KG1 (cell line): Measurements from ENCODE around the gene CXCR4.

ENCODE experiments used
- DNase-seq: peaks from one replicate; lab custom pipeline; 2025; lab: John Stamatoyannopoulos, UW

Gene CXCR4

DNA sequence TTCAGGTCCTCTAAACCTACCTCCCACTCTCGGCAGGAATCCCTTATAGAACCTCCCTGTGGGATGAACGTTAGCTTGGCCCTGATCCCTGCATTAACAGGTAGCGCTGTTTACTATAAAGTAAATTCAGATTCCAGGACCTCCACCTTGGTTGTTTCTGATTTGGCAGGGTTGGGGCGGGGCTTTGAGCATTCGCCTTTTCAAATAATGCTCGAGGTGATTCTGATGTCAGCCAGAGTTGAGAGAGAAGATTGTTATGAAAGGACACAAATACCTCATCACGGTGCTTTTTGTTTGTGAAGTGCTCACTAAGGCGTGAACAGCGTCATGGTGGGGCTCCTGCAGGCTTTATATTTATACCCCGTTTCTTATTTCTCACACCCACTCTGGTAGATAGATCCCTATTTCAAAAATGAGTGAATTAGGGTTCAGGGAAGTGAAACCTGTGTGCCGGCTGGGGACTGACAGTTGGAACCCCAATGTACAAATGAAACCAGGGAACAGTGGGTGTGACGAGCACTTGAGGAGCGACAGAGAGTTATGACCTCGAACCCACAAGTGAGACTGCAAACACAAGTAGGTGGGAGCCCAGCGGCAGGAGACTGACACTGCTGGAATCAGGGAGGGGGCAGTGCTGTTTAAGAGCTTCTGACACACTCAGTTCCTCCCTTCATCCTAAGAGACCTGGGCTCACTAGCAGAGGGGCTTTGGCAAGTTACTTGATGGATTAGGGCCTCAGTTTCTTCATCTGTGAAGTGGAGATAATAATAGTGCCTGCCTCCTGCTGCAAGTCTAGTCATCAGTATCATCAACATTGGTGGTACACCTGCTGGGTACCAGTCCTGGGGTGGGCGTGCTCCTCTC, 14.2 kb upstream of the CXCR4 start:
- DNase-seq, result no peak

DNA sequence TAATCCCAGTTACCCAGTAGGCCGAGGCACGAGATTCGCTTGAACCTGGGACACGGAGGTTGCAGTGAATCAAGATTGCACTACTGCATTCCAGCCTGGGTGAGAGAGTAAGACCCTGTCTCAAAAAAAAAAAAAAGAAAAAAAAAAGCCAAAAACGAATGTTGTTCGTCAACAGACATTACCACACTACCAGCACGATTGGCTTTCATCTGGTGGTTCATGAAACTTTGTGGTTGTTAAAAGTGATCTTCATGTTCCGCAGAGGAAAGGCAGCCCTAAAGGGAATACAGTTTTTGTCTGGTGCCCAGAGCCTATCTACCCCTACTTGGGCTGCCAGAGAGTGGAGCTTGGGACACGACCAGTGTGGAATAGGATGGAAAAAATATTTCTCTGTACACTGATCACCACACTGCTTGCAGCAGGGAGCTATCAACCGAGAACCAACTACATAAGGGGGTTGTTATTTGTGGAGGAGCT, 13.6 kb upstream of the CXCR4 start:
- DNase-seq, result no peak

DNA sequence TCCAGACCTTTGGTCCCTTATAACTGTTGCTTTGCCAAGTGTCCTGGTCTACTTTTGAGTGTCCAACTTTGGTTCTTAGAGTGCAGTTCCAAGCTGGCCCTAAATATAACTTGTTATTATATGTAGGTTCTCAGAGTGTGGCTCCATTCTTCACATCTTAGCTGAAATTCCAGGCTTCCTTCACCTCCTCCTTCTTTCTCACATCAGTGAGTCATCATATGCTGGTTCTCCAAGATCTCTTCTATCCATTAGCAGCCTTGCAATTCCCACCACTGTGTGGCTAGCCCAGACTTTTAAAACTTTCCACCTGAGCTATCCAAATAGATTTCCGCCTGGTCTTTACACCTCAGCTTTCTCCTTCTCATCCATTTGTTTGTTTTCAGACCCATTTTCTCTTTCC, 12.6 kb upstream of the CXCR4 start:
- no peak for DNase-seq

DNA sequence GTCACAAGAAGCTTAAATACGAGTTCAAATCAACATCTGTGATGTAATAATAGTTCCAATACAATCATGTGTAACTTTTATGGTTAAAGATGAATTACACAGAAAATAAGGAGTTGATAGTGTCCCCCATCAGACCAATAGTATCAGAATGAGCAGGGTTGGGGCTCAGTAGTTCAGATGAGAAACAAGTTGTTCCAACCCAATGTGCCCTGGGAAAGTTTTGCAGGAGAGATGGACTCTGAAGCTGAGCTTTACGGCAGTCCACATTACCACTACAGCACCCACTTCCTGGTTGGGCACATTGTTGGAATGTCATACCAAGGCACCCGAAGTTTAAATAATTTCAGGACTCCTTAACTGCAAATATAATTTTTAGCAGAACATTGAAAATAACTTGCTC, 12.1 kb upstream of the CXCR4 start:
- DNase-seq, result no peak

DNA sequence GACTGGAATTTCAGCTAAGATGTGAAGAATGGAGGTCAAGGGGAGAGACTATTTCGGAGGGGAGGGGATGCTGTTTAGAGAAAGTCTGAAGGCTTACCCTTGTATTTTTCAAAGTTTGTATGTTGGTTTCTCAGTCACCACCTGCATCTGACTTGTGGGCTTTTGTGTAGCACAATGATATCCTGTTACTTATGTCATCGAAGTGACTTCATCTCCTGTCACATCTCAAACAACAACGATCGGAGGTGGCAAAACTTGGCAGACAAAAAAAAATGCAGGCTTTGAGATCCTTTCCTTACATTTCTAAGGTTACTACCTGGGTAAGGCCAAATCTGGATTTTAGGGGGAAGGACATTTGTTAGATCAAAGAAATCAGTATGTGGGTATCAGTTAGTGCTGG, 11.7 kb upstream of the CXCR4 start:
- no peak for DNase-seq

DNA sequence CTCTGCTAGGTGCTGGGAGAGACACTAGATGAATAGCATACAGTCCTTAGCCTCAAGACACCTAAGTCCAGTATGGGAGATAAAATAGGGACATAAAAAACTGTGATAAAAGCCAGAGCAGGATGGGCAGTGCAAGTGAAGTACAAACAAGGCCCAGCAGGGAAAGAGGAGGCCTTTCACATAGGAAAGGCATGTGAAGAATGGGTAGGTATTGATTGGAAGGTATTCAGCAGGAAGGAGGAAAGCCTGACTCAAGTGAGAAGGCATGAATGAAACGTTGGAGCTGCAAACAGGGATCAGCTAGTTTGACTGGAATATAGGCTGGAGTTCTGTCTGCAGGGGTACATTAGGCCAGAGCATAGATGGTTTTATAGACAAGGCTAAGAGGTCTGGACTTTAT, 11.0 kb upstream of the CXCR4 start:
- DNase-seq, result no peak

DNA sequence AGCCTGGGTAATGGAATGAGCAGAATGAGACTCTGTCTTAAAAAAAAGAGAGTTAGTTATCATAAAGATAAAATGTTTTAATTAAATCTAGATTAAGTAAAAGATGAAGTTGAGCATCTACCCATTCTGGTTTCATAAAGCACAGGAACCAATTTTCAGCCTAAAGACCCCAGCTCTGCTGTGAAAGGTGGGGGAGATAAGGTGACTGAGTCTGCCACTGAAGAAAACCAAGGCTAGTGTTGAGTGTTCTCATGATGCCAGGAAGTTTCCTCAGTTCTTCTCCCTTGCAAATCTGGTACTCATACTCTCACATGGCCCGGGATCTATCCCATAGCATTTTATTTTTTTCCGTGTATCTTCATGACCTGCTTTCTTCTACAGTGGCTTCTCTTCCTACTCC, 10.4 kb upstream of the CXCR4 start:
- no peak for DNase-seq

DNA sequence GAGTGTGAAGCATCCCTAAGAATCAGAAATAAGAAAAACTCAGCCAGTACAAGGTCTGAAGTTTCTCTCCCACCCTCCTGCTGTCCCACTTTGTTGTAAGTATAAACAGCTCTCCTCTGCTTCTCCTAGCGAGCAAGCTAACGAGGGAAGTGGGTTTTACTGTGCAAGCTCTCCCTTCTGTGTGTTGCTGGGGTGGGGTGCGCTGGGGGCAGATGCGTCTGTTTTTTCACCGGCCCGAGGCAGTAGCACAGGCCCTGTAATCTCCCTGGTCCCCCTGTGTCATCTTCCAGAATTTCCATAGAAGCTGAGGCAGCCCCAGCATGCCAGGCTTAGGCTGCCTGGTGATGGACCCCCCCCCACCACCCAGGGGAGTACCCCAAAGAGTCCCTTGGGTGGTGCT, 9.4 kb upstream of the CXCR4 start:
- no peak for DNase-seq

DNA sequence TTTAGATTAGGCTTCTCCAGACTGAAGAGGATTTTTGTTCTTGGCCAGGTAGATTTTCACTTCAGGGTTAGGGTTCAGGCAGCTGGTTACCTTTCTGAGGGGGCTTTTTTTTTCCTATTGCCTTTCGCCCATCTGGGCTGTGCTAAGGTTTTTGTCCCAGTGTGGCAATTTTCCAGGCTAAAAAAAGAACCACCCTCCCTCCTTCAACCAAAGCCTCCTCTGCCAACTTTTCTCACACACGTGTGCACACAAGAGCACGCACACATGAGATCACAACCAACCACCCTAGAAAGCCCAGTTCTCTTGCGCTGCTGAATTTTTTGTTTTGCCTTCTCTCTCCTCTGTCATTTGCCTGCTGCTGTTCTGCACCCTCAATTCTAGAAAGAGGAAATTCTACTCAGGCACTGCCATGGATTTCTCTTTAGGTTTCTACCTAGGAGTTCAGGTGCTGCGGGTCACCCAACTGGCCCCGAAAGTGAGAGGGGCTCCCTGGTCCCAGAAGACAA, 8.5 kb upstream of the CXCR4 start:
- no peak for DNase-seq

DNA sequence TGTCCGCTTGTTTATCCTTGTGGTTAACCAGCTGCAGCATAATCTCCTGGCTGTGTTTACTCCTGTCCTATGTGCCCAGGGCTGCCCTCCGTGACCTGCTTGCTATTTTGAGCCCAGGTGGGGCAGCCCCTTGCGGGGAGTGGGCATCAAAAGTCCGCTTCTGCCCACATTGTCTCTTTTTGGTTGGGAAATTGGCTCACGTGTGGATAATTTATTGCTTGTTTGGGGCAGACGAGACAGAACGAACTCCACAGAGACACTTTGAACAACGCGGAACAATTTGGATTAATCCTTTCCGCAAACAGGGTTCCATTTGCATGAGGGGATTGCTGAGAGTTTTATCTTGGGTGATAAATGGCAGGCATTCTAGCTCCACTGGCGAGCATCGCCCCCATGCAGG, 8.1 kb upstream of the CXCR4 start:
- DNase-seq, result no peak

DNA sequence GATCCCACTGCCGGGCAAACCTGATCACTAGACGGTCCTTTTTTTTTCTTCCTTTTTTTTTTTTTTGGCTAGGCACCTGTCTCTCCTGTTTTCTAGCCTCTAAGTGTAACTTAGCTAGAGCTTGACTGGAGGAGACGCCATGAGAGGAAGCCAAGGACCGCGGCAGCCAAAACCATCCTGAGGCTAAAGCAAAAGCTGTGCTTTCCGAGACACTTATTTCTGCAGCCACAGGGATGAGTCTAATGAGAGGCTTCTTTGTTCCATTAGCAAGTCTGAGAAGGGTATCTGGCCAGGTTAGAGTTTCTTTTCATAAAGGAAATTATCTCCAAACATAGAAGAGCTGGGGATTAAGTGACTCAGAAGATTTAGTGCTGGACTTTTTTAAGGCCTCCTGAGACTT, 7.3 kb upstream of the CXCR4 start:
- DNase-seq, result no peak

DNA sequence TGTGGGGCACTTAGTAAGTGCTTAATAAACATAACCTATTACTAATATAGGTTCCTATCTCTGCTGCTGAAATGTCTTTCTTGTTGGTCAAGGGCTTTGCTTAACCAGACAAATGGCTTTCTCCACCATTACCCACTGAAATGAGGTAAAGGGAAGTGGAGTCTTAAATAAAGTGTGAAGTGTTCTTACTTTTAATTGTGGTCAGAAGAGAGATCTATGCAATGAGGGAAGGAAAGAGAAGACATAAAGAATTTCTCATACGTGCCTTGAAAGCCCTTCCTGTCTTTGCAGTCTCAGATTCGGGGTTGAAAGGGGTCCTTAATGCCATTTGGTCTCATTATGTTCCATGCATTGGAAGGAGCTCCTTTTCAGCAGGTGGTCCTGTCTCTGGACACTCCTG, 6.9 kb upstream of the CXCR4 start:
- no peak for DNase-seq

DNA sequence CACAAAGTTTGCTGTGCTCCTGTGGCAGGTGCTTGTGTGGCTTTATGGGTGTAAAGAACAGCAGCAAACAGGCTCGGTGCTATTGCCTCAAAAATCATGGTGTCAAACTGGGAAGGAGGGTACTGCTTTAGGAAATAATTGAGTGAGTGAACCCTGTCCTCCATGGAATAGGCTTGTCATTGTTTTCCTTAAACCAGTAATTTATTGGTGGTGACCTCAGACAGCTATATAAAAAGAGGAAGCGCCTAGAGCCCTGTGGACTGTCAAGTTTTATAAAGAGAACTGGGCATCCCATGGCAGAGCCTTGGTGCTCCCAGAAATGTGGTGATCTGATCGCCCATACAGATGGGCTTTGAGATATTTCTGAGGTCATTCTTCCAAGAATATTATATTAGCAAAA, 4.7 kb upstream of the CXCR4 start:
- DNase-seq, result peak; percentile 40

DNA sequence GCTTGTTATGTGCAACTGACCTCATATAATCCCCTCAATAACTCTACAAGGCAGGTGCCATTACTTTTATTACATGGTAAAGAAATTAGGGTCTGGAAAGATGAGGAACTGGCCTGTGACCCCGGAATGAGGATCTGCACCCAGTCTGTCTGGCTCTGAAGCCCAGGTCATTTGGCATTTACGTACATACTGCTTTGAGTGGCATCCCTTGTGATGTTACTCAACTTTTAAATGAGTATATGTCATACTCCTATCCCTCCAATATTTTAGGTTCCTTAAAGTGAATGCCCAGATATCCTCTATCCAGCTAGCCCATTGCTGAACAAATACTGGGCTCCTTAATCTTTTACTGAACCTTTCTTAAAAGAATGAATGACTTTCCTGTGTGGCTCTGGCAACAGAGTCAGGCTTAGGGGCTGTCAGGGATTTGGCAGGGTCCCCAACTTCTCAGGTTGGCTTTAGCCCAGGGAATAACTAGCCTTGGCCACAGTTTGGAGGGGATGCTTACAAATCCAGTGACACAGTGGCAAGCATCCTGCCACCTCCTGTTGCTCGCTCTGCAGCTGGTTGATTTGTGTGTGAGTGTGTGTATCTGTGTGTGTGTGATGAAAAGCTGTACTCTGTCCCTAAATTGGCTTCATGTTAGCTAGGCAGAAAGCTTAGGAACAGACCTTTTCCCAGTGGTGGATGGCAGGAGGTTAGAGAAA, 3.4 kb upstream of the CXCR4 start:
- DNase-seq, result no peak

DNA sequence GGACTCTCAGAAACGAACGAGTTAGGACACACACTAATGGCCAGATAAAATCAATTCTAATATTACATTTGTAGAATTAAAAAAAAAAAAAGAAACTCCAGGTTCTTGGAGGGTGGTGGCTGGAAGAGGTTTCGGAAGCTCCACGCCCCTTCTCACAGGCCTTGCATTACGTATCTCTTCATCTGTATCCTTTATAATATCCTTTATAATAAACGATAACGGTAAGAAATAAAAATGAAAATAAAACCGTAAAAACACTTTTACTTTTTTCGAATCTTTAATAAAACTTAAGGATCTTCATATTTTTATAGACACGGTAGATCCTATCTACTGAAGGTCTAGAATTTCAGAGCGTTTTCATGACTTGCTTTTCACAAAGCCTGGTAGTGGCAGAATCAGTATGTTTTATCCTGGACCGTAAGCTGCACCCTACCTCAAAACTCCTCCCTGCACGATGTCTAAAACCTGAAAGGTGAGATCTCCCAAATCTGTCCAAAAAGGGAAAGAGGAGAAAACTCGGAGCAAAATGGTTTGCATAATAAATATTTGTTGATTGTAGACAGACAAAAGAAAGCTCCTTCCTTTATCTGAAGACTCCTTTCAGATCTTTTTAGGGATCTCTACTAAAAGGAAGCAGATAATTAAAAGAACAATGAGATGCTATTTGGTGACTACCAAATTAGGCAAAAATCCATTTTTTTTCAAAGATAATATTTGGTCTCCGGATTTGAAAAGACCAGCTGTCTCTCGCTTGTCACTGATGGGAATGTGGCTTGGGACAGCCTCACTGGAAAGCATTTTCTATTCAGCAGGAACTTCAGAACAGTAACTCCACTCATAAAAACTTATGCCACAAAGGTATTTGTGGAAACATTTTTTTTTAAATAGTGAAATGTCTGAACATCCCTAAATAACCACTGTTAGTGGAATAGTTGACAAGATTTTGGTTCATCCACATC, 2.0 kb upstream of the CXCR4 start:
- DNase-seq, result no peak

DNA sequence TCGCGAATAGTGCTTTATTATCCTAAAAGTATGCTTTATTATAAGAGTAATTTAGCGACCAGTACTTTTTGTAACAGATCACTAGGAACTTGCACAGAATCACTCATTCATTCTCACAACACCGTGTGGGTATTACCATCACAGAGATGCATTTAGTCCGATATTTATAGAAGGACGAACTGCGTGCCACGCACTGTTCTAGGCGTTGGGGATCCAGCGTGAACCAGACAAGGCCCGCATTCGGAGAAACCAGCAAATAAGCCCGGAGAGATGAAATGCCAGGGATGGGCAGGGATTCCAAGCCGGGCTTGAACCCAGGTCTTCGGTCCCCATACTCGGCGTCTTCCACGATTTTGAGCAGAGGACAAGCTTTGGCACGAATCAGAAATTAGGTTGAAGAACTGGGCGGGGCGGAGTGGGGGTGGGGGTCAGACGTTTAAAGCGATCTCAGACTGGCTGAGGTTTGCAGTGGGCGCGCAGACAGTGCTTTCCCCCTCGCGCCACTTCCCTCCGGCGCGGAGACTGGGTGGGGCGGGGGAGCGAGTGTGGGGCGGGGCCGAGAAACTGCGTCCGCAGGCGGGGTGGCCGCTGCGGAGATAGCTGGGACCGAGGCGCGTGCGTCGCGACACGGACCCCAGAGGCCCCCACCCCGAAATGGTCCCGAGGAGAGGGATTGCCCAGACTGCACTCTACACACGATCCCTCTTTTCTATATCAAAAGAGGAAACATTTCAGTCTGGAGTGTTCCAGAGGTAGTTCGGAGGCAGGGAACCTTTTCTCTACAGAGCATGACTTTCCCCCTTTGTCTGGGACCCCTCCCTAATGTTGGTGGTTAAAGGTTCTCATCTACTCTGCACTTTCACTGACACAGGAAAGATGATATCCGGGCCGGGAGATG, 1.1 kb upstream of the CXCR4 start:
- no peak for DNase-seq

DNA sequence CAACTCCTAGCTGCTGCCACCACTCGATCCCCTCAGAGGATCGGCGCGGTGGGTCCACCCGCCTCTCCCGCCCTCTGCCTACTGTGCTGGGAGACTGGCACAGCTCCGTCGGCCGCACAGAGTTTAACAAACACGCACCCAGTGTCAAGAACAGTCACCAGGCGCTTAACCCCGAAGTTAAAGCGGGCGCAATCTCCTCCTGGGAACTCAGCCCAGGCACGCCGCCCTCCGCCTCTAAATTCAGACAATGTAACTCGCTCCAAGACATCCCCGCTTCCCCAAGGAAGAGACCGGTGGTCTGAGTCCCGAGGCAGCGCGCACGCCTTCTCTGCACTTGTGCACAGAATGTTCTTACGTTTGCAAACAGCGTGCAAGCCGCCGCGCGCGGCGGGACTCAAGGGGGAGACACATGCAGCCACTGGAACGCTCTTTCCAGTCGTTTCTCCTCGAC, 533 bp downstream of the CXCR4 start:
- peak; percentile 37 for DNase-seq

DNA sequence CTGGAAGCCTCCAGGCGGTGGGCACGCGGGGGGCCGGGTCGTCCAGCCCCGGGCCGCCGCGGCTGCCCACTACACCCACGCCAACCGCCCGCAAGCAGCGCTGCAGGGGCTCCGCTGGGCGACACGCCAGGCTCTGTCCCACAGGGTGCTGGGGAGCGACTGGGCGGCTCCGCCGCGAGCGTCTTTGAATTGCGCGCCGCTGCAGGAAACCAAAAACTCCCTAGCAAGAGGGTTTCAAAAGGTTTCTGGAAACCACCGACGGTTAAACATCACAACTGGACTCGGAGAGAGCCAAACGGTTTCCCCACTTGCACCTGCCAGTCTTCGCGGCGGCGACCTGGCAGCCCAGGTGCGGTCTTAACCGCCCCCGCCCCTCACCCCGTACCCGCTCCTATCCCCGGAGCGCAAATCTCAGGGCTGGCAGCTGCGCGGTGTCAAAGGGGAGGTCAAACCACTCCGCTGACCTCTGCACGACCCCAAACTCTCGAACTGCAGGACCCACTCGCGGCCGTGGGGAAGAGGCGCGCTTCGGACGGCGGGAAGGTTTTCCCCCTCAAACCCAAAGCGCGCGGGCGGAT, 1.0 kb downstream of the CXCR4 start:
- no peak for DNase-seq

DNA sequence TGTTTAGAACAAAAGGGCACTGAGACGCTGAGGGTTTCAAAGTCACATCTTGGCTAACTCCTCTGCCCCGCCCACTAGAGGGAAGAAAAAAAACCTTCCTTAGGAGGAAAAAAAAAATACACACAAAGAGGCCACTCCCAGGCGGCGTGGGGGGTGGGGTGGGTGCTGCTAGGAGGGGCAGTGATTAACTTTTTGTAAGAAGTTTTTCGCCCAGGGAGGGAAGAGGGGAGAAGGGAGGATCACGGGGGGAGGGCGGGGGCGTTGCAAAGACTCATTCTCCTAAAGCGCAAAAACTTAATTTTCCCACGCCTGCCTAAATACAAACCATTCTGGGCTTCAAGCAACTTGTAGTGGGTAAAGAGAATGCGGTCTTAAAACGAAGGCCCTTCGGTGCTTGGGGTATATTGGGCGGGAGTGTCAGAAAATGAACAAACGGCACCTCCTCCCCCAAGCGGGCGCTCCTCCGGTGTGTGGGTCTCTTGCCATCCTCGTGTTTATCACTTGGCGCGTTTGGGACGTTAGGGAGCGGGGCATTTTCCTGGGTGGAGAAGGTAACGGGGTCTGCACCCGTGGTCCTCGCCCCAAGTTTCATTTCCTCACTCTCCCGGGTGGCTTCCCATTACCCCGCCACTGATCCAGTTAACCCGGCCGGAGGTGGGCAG, 1.7 kb downstream of the CXCR4 start:
- no peak for DNase-seq

DNA sequence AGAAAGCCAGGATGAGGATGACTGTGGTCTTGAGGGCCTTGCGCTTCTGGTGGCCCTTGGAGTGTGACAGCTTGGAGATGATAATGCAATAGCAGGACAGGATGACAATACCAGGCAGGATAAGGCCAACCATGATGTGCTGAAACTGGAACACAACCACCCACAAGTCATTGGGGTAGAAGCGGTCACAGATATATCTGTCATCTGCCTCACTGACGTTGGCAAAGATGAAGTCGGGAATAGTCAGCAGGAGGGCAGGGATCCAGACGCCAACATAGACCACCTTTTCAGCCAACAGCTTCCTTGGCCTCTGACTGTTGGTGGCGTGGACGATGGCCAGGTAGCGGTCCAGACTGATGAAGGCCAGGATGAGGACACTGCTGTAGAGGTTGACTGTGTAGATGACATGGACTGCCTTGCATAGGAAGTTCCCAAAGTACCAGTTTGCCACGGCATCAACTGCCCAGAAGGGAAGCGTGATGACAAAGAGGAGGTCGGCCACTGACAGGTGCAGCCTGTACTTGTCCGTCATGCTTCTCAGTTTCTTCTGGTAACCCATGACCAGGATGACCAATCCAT, 2.7 kb downstream of the CXCR4 start:
- no peak for DNase-seq
